Mucosa of descending colon (tissue), 3 donors: ENCODE results near the gene LPCAT2. TPM values are rescaled to one million over a fixed set of nuclear protein-coding genes. Genes with fewer than 3 reads are reported as not detected.

Experiments used
- ATAC-seq: fragments of 200-7000 bp; cut with Tn5 transposase; one replicate; pipeline ENCODE4 v1.9.1; 2020; ENCODE audit warnings: mild to moderate bottlenecking, moderate library complexity
- DNase-seq, 3 donors: peaks; one replicate each; pipeline ENCODE4 v3.0.0-alpha.2; 2020
- H3K36me3 ChIP-seq: fragments of 200-600 bp; one replicate; pipeline ENCODE4 v1.8.0; 2021; ENCODE audit warnings: low read depth, mild to moderate bottlenecking
- H3K4me1 ChIP-seq: fragments of 200-600 bp; one replicate; pipeline ENCODE4 v1.8.0; 2021; ENCODE audit warnings: low read depth, mild to moderate bottlenecking
- H3K4me3 ChIP-seq: fragments of 200-600 bp; one replicate; pipeline ENCODE4 v1.8.0; 2021; ENCODE audit warnings: mild to moderate bottlenecking
- H3K9me3 ChIP-seq: fragments of 200-600 bp; one replicate; pipeline ENCODE4 v1.8.0; 2021; ENCODE audit warnings: mild to moderate bottlenecking
- CTCF ChIP-seq: fragments of 200-600 bp; IDR thresholded peaks from one replicate; pipeline ENCODE4 v1.8.0; 2022; ENCODE audit warnings: antibody characterized with exemption, mild to moderate bottlenecking
- intact Hi-C, 2 donors: fragments of 100-400 bp; cut with DNase I in 1 of 2; cut with micrococcal nuclease in 1 of 2; formaldehyde crosslinking; loops; one replicate each; pipeline versions ENCODE4 v1.11.0 to v1.11.1; 2022; cut with DNase I, micrococcal nuclease
- total RNA-seq, 3 donors: library from RNA; stranded (reverse); fragmentation: NEBNext Ultra II Directional in 2 of 3; extraction: Animal tissue kit (Norgen Biotek cat#: 25700) in 2 of 3; gene quantifications; one replicate each; pipeline versions ENCODE4 v1.2.1 to v1.2.4, GENCODE V29; 2021 to 2023
- donor health status: DM: no; HTN: no; CAD: no; lungs with moderate emphysema.
- donor health status: DM: no; HTN: no; CAD: no.
- donor health status: DM: no; HTN: yes; CAD: no.

Gene LPCAT2
- total RNA-seq, 3 donors from 2014 or later, result 11.3 to 22.1 (median 13.8) TPM

GRCh38 chr16:55506708-55507107, 2.2 kb upstream of the LPCAT2 start:
- DNase-seq (no peak), ATAC-seq (no peak)
- intact Hi-C loops, result no loop called here
- Histone ChIP-seq H3K36me3 (no peaks in the 10 kb centered on the region), H3K4me1 (peaks cover 25% of the 10 kb centered on the region), H3K9me3 (no peaks in the 10 kb centered on the region), H3K4me3 (no peak overlapping the region)
- no peak for TF ChIP-seq CTCF

- Histone ChIP-seq H3K4me1 (peaks cover 11% of the 10 kb centered on the region), H3K36me3 (no peaks in the 10 kb centered on the region), H3K9me3 (peaks cover 4% of the 10 kb centered on the region), H3K4me3 (no peak overlapping the region)
- intact Hi-C loops, result no loop called here
- no peak for ATAC-seq
- DNase-seq, result no peak
- no peak for TF ChIP-seq CTCF
Observed at GRCh38 chr16:55508271-55508921, 476 bp upstream of the LPCAT2 start.

DNA sequence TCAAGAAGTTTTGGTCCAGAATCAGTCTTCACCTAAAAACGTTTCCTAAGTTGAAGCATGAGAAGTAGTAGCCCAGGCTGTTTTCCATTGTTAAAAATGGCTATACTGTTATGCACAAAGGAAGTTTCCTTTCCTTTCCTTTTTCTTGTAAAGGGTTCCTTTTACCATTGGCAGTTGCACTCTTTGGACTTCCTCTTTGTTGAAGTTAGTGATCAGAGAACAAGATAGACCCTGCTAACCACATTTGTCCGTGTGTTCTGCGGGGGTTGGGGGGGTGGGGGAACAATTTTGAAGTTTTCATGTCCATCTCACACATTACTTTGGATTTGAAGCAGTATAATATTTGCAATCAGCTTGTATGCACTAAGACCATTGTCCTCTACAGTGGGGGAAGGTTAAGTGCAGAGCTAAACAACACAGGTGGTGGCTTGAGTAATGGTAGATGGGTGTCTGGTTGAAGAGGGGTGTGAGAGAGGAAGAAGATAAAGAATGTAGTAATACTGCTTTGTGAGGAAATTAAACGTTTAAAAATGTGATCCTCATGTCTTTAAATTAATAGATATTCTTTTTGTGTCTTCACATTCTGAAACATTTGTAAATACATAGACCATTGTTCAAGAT, 1.4 kb downstream of the LPCAT2 start:
- H3K4me3 ChIP-seq, result no peak overlapping the region
- no peaks in the 10 kb centered on the region for H3K36me3 ChIP-seq
- DNase-seq (no peak), ATAC-seq (no peak)
- intact Hi-C loops, result no loop called here
- no peak for TF ChIP-seq CTCF
- peaks cover 5% of the 10 kb centered on the region for H3K4me1 ChIP-seq
- peaks cover 4% of the 10 kb centered on the region for H3K9me3 ChIP-seq

- H3K9me3 ChIP-seq, result peaks cover 4% of the 10 kb centered on the region
- no peak overlapping the region for H3K4me3 ChIP-seq
- H3K36me3 ChIP-seq, result no peaks in the 10 kb centered on the region
- no peak for ATAC-seq
- DNase-seq, result no peak
- TF ChIP-seq CTCF, result no peak
- no peaks in the 10 kb centered on the region for H3K4me1 ChIP-seq
- intact Hi-C loops, result no loop called here
Observed at GRCh38 chr16:55512941-55513340, 4.1 kb downstream of the LPCAT2 start.

- no peaks in the 10 kb centered on the region for H3K36me3 ChIP-seq
- DNase-seq (no peak), ATAC-seq (no peak)
- TF ChIP-seq CTCF, result no peak
- H3K4me3 ChIP-seq, result no peak overlapping the region
- H3K4me1 ChIP-seq, result no peaks in the 10 kb centered on the region
- intact Hi-C loops, result no loop called here
- H3K9me3 ChIP-seq, result peaks cover 4% of the 10 kb centered on the region
Observed at GRCh38 chr16:55513616-55514015, 4.7 kb downstream of the LPCAT2 start.
